GM21737 (cell line): ENCODE data around the gene UIMC1.
A peak's percentile ranks its signal among the peaks of the same experiment; 100 is the strongest.
"Not testable (repeated sequence)": the region's sequence is repeated elsewhere in the genome, so short reads cannot be mapped to it uniquely, and the experiment has no call there.

Source experiments
- ATAC-seq: cut with Tn5 transposase; IDR thresholded peaks from one replicate; pipeline ENCODE4 v1.9.1; 2021; ENCODE audit warnings: mild to moderate bottlenecking, moderate library complexity; ENCODE audit not compliant: unreplicated experiment

Gene UIMC1

DNA sequence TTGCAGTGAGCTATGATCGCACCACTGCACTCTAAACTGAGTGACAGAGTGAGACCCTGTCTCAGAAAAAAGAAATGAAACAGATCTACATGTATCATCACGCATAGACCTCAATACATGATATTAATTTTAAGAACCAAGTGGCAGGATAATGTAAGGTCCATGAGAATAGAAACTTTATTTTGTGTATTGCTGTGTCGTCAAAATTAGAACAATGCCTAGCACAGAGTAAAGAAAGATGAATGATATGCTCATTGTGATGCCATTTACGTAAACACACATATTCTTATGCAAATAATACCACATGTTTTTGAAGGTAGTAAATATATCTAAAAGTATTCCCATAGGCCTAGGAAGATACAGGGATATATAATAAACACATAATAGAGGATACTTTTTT, 3.6 kb upstream of the UIMC1 start:
- no peak for ATAC-seq

DNA sequence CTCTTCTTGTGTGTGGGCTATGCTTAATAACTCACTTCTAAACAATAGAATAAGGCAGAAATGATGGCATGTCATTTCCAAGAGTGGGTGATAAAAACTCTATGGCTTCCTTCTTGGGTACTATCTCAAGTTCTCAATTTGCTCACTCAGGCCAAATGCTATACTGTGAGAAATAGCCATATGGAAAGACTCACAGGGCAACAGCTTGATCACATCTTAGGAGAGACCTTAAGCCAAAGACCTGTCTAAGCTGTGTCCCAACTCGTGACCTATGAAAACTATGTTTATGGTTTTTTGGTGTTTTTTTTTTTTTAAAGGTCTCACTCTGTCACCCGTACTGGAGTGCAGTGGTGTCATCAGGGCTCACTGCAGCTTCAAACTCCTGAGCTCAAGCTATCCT, 2.1 kb upstream of the UIMC1 start:
- ATAC-seq: no peak

DNA sequence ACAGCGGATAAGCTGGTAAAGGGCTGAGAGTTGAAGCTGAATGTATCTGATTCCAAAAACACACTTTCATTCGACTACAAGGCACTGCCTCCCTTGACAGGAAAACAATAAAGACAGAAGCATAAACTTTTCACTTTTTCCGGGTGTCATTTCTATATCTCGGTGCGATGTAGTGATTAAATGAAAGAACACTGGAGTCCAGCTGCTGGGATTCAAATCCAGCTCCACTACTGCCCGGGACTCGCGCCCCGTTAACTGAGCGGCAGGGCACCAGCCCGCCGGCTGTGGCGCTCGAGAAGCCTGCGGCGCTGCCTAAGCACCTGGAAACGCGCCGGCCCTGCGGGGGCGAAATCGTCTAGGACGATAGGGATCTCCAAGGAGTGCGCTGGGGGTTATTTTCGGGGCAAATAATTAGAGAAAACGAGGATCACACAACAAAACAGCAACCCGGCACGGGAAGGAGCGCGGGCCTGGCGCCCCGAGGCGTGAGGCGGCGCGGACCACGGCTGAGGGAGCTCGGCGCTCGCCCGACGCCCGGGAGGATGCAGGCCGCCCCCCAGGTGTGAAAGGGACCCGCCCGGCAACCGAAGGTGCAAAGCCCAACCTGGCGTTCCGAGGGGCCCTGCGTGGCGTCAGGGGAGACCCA, 837 bp downstream of the UIMC1 start:
- ATAC-seq: peak; percentile 22

DNA sequence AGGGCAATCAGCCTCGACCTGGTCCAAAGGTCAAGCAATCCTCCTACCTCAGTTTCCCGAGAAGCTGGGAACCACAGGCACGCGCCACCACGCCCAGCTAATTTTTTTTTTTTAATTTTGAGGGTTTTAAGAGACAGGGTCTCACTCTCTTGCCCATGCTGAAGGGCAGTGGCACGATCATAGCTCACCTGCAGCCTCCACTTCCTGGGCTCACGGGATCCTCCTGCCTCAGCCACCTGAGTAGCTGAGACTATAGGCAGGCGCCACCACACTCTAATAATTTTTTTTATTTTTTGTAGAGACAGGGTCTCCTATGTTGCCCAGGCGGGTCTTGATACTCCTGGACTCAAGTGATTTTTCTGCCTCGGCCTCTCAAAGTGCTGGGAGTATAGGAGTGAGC, 1.6 kb downstream of the UIMC1 start:
- no peak for ATAC-seq

DNA sequence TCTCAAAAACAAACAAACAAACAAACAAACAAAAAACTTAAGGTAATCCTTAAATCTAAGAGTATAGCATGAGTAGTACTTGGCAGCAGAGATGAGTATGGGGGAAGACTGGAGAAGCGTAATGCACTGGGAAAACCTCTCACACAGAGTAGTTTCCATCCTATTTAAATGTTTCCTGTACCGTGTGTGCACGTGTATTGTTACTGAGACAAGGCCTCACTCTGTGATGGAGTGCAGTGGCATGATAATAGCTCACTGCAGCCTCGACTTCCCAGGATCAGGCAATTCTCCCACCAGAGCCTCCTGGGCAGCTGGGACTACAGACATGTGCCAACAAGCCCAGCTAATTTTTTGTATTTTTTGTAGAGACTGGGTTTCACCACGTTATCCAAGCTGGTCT, 2.9 kb downstream of the UIMC1 start:
- no peak for ATAC-seq

DNA sequence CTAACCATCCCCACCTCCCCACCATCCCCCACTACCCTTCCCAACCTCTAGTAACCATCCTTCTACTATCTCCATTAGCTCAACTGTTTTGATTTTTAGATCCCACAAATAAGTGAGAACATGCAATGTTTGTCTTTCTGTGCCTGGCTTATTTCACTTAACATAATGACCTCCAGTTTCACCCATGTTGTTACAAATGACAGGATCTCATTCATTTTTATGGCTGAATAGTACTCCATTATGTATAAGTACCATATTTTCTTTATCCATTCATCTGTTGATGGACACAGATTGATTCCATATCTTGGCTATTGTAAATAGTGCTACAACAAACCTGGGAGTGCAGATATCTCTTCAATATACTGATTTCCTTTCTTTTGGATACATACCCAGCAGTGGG, 7.1 kb downstream of the UIMC1 start:
- not testable (repeated sequence) for ATAC-seq

DNA sequence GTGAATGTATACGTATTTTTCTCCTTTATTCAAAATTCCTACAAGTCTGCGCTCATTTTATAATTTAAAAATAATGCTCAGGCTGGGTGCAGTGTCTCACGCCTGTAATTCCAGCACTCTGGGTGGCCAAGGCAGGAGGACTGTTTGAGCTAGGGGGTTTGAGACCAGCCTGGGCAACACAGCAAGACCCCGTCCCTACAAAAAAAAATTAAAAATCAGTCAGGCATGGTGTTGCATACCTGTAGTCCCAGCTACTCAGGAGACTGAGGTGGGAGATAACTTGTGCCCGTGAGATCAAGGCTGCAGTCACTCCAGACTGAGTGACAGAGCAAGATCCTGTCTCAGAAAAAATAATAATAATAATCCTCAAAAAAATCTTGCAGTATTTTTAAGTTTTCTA, 7.8 kb downstream of the UIMC1 start:
- ATAC-seq: no peak

DNA sequence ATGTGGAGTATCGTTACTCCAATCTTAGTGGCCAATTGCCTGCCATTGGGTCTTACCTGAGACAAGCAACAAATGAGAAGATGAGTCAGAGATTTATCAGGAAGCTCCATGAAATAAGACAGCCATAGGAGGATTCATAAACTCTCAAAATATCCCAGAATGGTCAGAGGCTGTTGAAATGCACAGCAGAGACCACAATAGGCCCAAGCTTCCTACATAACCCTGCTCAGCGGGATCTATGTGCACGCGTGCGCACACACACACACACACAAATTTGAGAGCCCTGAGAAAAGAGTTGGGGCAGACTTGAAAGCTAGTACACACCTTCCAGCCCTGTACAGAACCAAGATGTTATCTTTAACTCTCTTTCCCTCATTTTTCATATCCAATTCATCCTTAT, 9.8 kb downstream of the UIMC1 start:
- no peak for ATAC-seq

DNA sequence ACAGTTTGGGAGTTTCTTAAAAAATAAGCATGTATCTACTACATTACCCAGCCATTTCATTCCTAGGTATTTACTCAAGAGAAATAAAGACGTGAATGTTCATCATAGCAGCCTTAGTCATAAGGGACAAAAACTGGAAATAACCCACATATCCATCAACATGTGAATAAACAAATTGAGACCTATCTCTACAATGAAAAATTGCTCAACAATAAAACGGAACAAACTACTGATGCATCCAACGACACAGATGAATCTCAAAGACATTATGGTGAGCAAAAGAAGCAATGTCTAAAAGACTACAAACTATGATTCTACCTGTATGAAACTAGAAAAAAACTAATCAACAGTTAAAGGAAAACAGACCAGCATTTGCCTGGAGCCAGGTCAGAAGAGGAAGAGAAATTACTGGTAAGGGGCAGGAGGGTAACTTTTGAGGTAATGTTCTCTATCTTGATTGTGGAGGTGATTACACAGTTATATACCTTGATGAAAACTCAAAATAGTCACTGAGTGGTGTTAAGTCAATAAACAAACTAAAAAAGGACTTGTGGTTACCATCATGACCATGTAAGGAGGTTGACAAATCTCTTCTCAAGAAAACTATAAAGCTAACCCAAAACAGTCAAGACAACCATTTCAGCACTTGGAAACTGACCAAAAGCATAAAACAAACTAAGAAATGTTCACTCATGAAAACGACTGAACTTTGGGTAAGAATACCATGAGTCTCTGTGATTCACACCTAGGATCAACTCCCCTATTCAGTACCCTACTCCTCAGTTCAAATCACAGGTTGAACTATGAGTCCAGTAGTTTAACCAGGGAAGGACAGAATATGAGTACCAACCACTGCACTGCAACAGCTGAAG, 10.4 kb downstream of the UIMC1 start:
- no peak for ATAC-seq

DNA sequence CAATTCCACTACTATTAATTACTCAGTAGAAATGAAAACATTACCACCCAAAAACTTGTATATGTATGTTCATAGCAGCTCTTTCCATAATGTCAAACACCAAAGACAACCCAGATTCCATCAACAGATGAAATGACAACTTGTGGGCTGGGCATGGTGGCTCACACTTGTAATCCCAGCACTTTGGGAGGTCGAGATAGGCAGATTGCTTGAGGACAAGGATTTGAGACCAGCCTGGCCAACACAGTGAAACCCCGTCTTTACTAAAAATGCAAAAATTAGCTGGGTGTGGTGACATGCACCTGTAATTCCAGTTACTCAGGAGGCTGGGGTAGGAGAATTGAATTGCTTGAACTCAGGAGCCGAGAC, 11.5 kb downstream of the UIMC1 start:
- ATAC-seq: no peak

DNA sequence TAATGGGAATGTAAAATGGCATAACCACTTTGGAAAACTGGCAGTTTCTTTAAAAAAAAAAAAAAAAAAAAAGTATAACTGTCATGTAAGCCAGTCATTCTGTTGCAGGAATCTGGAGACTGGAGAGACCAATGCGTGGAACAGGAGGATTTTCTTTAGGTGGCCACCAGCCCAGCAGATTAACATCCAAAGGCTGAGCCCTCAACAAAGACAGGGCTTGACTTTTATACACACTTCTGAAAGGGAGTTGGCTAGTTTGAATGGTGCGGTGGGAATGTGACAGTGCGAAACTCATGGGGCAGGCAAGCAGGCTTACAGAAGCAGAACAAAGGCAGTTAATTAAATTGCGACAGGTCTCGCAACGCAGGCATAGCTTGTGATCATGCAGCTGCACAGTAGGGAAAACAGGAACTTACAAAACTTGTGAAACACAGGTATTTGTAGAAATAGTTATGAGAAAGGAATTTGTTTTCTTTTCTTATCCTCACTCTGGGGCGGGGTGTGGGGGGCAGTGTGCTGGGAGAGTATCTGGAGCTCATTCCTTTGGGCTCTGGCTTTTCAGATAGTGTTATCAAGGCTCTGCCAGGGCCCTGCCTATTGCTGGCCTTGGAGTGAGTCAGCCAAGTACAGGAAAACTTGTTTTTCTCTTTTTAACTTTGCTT, 12.0 kb downstream of the UIMC1 start:
- peak; percentile 69 for ATAC-seq

DNA sequence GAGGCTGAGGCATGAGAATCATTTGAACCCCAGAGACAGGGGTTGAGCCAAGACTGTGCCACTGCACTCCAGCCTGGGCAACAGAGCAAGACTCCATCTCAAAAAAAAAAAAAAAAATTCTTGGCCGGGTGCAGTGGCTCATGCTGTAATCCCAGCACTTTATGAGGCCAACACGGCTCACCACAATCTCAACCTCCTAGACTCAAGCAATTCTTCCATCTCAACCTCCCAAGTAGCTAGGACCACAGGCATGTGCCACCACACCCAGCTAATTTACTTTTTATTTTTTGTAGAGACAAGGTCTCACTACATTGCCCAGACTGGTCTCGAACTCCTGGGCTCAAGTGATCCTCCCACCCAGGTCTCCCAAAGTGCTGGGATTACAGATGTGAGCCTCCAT, 13.5 kb downstream of the UIMC1 start:
- not testable (repeated sequence) for ATAC-seq

DNA sequence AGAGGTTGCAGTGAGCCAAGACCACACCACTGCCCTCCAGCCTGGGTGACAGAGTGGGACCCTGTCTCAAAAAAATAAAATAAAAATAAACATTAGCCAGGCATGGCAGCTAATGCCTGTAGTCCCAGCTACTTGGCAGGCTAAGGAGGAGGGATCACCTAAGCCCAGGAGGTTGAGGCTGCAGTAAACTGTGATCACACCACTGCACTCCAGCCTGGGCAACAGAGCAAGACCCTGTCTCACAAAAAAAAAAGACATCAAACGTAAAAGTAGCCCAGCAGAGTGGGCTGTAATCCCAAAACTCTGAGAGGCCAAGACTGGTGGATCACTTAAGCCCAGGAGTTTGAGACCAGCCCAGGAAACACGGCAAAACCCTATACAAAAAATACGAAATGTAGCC, 19.0 kb downstream of the UIMC1 start:
- no peak for ATAC-seq

DNA sequence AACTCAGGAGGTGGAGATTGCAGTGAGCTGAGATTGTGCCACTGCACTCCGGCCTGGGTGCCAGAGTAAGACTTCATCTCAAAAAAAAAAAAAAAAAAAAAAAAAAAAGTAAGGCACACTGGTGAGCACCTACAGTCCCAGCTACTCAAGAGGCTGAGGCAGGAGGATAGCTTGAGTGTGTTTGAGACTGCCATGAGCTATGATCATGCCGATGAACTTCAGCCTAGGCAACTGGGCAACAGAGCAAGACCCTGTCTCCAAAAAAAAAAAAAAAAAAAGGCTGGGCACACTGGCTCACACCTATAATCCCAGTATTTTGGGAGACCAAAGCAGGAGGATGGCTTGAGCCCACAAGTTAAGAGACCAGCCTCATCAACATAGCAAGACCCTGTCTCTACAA, 20.3 kb downstream of the UIMC1 start:
- no peak for ATAC-seq

DNA sequence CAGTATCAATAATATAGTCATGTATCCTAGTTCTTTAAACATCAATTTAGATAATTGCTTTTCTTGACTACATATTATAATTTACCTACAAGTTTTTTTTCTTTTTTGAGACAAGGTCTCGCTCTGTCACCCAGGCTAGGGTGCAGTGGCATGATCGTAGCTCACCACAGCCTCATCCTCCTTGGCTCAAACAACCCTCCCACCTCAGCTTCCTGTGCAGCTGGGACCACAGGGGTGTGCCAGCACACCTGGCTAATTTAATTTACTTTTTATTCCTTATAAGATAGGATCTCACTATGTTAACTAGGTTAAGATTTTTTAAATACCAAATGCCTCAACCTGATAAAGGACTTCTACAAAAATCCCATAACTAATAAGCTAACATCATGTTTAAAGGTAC, 21.1 kb downstream of the UIMC1 start:
- ATAC-seq: peak; percentile 80

DNA sequence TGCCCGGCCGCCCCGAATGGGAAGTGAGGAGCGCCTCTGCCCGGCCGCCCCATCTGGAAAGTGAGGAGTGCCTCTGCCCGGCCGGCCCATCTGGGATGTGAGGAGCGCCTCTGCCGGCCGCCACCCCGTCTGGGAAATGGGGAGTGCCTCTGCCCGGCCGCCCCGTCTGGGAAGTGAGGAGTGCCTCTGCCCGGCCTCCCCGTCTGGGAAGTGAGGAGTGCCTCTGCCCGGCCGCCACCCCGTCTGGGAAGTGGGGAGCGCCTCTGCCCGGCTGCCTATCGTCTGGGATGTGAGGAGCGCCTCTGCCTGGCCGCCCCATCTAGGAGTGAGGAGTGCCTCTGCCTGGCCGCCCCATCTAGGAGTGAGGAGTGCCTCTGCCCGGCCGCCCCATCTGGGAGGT, 22.4 kb downstream of the UIMC1 start:
- ATAC-seq: not testable (repeated sequence)

DNA sequence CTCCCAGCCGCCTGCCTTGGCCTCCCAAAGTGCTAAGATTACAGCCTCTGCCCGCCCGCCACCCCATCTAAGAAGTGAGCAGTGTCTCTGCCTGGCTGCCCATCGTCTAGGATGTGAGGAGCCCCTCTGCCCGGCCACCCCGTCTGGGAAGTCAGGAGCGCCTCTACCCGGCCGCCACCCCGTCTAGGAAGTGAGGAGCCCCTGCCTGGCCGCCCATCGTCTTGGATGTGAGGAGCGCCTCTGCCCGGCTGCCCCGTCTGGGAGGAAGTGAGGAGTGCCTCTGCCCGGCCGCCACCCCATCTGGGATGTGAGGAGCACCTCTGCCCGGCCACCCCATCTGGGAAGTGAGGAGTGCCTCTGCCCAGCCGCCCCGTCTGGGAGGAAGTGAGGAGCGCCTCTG, 23.0 kb downstream of the UIMC1 start:
- ATAC-seq: not testable (repeated sequence)

DNA sequence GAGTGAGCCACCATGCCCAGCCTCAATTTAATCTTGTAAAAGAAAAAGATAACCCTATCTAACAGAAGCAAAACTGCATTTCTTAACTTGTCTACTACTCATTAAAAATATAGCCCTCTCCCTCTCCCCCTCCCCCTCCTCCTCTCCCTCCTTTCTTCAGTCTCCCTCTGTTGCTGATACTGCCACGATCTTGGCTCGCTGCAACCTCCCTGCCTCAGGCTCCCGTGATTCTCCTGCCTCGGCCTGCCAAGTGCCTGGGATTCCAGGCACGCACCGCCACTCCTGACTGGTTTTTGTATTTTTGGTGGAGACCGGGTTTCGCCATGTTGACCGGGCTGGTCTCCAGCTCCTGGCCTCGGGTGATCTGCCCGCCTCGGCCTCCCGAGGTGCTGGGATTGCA, 23.5 kb downstream of the UIMC1 start:
- ATAC-seq: not testable (repeated sequence)

DNA sequence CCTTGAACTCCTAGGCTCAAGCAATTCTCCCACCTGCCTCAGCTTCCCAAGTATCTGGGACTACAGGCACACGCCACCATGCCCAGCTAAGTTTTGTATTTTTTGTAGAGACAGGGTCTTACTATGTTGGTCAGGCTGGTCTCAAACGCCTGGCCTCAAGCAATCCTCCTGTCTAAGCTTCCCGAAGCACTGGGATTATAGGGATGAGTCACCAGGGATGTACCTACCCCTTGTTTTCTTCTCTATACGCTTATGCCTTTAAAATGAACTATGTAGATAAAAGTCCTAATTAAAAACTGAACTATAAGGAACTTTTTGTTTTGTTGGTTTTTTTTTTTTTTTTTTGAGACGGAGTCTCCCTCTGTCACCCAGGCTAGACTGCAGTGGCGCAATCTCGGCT, 25.8 kb downstream of the UIMC1 start:
- no peak for ATAC-seq

DNA sequence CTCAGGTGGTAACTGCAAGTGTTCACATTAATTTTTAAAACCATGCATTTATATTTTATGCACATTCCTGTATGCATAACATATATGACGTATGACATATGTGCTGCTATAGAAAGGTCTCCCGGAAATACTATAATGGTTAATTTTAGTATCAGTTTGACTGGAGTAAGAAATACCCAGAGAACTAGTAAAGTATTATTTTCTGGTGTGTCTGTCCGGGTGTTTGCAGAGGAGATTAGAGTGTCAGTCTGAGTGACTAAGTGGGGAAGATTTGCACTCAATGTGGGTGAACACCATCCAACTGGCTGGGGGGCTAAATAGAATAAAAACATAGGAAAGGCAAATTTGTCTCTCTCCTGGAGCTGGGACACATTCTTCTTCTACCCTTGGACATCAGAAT, 26.9 kb downstream of the UIMC1 start:
- ATAC-seq: no peak

DNA sequence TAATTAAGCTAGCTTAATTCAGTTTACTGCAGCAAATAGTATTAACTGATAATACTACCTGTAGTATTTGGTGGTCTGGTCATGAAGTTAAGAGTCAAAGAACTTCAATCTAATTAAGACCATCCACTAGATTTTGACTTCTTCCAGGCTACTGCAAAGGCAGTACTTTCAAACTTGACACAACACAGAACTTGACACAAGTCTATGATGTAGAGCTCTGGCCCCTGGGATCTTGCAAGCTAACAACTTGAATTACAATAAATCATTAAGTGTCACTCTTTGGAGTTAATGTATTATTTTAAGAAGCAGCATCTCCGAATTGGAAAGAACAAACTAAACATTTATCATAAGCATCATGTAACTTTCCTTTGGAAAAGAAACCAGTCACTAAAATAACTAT, 40.9 kb downstream of the UIMC1 start:
- ATAC-seq: no peak

DNA sequence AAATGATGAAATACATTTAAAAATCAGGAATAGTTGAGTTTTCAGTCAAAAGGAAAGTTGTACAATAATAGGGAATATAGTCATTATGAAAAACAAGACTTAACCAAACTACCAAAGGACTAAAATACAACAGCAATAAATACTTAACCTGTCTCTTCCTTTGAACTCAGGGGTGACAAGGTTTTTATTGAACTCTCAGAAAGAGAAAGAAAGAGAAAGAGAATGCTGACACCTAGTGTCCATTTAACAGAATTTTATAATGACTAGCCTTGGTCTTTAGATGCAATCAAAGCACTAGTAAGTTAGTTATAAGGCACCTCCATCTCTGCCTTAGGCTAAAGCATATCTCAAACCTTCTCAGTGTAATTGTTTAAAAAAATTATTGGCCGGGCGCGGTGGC, 47.5 kb downstream of the UIMC1 start:
- no peak for ATAC-seq
